PC-9 (cell line): ENCODE data around the gene PGGHG. TPM values are rescaled to one million over a fixed set of nuclear protein-coding genes. Genes with fewer than 3 reads are reported as not detected.

Experiments
- total RNA-seq: library from RNA; stranded (reverse); gene quantifications from 2 replicates; pipeline ENCODE4 v1.2.3, GENCODE V29; 2021

PGGHG gene
- total RNA-seq, 1 experiment from 2014 or later, result 68.6 TPM

Other genes starting within 250 kb of the PGGHG start
- not detected in 2 replicates for gene SCGB1C1, start 96.0 kb upstream of the PGGHG start, total RNA-seq
- gene BET1L, start 81.7 kb upstream of the PGGHG start, total RNA-seq, result 45.7 and 60.6 TPM in 2 replicates
- 115 and 129 TPM in 2 replicates for gene RIC8A, start 81.4 kb upstream of the PGGHG start, total RNA-seq
- 26.0 and 35.0 TPM in 2 replicates for gene SIRT3, start 52.8 kb upstream of the PGGHG start, total RNA-seq
- 143 and 147 TPM in 2 replicates for gene PSMD13, start 52.1 kb upstream of the PGGHG start, total RNA-seq
- gene NLRP6, start 10.7 kb upstream of the PGGHG start, total RNA-seq, result 0.33 TPM in 1 of 2 replicates, not detected in the other
- gene IFITM5, start 10.4 kb downstream of the PGGHG start, total RNA-seq, result not detected in 2 replicates
- gene IFITM2, start 18.7 kb downstream of the PGGHG start, total RNA-seq, result 4.2 and 4.3 TPM in 2 replicates
- 5.1 and 9.5 TPM in 2 replicates for gene IFITM1, start 24.9 kb downstream of the PGGHG start, total RNA-seq
- 136 and 176 TPM in 2 replicates for gene IFITM3, start 31.7 kb downstream of the PGGHG start, total RNA-seq
- 4.7 and 6.1 TPM in 2 replicates for gene B4GALNT4, start 80.4 kb downstream of the PGGHG start, total RNA-seq
- 83.7 and 109 TPM in 2 replicates for gene PKP3, start 105.1 kb downstream of the PGGHG start, total RNA-seq
- 78.9 and 98.3 TPM in 2 replicates for gene SIGIRR, start 125.9 kb downstream of the PGGHG start, total RNA-seq
- gene ANO9, start 152.9 kb downstream of the PGGHG start, total RNA-seq, result 18.1 and 27.6 TPM in 2 replicates
- gene PTDSS2, start 161.2 kb downstream of the PGGHG start, total RNA-seq, result 32.5 and 38.8 TPM in 2 replicates
- gene RNH1, start 218.1 kb downstream of the PGGHG start, total RNA-seq, result 87.8 and 104 TPM in 2 replicates
- gene HRAS, start 246.4 kb downstream of the PGGHG start, total RNA-seq, result 47.2 and 47.5 TPM in 2 replicates
- 5.0 and 6.3 TPM in 2 replicates for gene LRRC56, start 248.4 kb downstream of the PGGHG start, total RNA-seq